ENCODE data around the gene TMEM117. TPM values are rescaled to one million over a fixed set of nuclear protein-coding genes. Genes with fewer than 3 reads are reported as not detected.

The TMEM117 gene
- total and polyA plus RNA-seq, 8 donors = 1.8 to 6.1 (median 4.0) TPM

DNA sequence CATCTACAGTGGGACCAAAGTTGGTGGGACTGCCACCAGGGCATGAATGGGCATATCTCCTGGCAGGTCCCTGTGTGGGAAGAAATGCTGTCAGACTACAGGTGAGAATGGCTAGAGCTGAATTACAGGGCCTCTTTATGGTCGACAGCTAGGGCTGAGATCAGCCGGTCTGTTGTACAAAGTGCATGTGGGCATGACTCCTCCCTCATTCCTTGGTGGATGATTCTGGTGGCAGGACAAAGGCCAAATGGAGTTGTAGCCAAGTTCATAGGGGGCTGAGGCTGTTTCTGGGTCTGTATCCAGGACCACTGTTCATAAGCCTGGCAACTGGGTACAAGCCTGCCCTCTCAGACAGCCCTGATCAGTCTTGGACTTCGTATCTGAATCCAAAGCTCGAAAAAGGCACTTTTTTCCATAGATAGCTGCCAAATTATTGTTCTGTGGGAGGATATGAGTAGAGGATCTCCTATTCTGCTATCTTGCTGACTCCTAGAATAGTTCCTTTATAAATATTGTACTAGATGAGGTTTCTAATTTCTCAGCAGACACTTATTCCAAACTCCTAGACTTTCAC, 460.8 kb downstream of the TMEM117 start:
- ATAC-seq = no peak
- DNase-seq = no peak
- Histone ChIP-seq H3K9me3 (no peaks in the 10 kb centered on the region), H3K36me3 (no peaks in the 10 kb centered on the region), H3K4me3 (no peak overlapping the region), H3K4me1 (no peaks in the 10 kb centered on the region), H3K27me3 (no peaks in the 10 kb centered on the region), H3K27ac (no peak overlapping the region)
- FAIRE-seq = no peak
- 81 to 85% methylated on average over 4 of the region's 4 CpGs for WGBS, 2 donors
- TF ChIP-seq, protein P1, sequence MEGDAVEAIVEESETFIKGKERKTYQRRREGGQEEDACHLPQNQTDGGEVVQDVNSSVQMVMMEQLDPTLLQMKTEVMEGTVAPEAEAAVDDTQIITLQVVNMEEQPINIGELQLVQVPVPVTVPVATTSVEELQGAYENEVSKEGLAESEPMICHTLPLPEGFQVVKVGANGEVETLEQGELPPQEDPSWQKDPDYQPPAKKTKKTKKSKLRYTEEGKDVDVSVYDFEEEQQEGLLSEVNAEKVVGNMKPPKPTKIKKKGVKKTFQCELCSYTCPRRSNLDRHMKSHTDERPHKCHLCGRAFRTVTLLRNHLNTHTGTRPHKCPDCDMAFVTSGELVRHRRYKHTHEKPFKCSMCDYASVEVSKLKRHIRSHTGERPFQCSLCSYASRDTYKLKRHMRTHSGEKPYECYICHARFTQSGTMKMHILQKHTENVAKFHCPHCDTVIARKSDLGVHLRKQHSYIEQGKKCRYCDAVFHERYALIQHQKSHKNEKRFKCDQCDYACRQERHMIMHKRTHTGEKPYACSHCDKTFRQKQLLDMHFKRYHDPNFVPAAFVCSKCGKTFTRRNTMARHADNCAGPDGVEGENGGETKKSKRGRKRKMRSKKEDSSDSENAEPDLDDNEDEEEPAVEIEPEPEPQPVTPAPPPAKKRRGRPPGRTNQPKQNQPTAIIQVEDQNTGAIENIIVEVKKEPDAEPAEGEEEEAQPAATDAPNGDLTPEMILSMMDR (IDR thresholded peaks at IDR 0.05) = no peak
- intact Hi-C loops (cut with DNase I) = no loop called here

DNA sequence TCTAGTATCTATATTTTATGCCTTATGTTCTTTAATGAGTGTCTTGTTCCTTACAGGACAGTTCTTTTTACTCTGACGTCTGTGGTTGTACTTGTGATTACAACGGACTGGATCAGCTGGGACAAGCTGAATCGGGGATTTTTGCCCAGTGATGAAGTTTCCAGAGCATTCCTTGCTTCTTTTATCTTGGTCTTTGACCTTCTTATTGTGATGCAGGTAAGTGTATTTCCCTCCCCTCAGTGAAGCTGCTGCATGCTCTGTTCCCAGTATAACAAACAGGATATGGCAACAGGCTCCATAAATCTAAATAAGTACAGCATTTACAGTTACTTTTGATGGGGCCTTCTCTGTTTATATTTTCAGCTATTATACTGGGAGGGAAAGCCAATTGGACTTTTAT, 463.6 kb downstream of the TMEM117 start:
- H3K27me3 ChIP-seq = no peaks in the 10 kb centered on the region
- DNase-seq (no peak), FAIRE-seq (no peak), ATAC-seq (no peak)
- H3K9me3 ChIP-seq = no peaks in the 10 kb centered on the region
- no peak overlapping the region for H3K27ac ChIP-seq
- TF ChIP-seq, protein P1 (IDR thresholded peaks at IDR 0.05) = no peak
- 82 to 84% methylated on average over 3 of the region's 3 CpGs for WGBS, 2 donors
- intact Hi-C loops (cut with DNase I) = no loop called here
- H3K4me1 ChIP-seq = no peaks in the 10 kb centered on the region
- no peak overlapping the region for H3K4me3 ChIP-seq
- H3K36me3 ChIP-seq = no peaks in the 10 kb centered on the region

GRCh38 chr12:44307506-44308168, 471.8 kb downstream of the TMEM117 start:
- TF ChIP-seq, protein P1 (IDR thresholded peaks at IDR 0.05) = no peak
- no peak for DNase-seq
- 91 to 92% methylated on average over 7 of the region's 7 CpGs for WGBS, 2 donors
- FAIRE-seq = no peak
- Histone ChIP-seq H3K9me3 (no peaks in the 10 kb centered on the region), H3K4me1 (no peaks in the 10 kb centered on the region), H3K27ac (no peak overlapping the region), H3K36me3 (no peaks in the 10 kb centered on the region), H3K27me3 (no peaks in the 10 kb centered on the region), H3K4me3 (no peak overlapping the region)
- intact Hi-C loops (cut with DNase I) = no loop called here
- ATAC-seq = no peak

DNA sequence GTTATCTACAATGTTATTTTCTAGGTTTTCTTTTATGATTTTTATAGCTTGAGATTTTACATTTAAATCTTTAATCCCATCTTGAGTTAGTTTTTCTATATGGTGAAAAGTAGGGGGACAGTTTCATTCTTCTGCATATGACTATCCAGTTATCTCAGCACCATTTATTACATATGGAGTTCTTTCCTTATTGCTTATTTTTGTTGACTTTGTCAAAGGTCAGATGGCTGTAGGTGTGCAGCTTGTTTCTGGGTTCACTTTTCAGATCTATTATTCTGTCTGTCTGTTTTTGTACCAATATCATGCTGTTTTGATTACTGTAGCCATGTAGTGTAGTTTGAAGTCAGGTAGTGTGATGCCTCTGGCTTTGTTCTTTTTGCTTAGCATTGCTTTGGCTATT, 477.3 kb downstream of the TMEM117 start:
- ATAC-seq = no peak
- H3K27me3 ChIP-seq = no peaks in the 10 kb centered on the region
- no peak overlapping the region for H3K27ac ChIP-seq
- no peaks in the 10 kb centered on the region for H3K4me1 ChIP-seq
- no peak overlapping the region for H3K4me3 ChIP-seq
- TF ChIP-seq, protein P1 (IDR thresholded peaks at IDR 0.05) = no peak
- DNase-seq = no peak
- no peak for FAIRE-seq
- no peaks in the 10 kb centered on the region for H3K9me3 ChIP-seq
- H3K36me3 ChIP-seq = no peaks in the 10 kb centered on the region
- intact Hi-C loops (cut with DNase I) = no loop called here

DNA sequence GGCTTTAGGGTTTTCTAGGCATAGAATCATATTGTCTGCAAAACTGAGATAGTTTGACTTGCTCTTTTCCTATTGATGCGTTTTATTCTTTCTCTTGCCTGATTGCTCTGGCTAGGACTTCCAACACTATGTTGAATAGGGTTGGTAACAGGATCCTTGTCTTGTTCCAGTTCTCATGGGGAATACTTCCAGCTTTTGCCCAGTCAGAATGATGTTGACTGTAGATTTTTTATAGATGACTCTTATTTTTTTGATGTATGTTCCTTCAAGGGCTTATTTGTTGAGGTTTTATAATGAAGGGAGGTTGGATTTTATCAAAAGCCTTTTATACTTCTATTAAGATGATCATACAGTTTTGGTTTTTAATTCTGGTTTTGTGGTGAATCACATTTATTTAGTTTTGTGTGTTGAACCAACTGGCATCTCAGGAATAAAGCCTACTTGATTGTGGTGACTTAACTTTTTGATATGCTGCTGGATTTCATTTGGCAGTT, 478.2 kb downstream of the TMEM117 start:
- Histone ChIP-seq H3K4me1 (no peaks in the 10 kb centered on the region), H3K27ac (no peak overlapping the region), H3K27me3 (no peaks in the 10 kb centered on the region), H3K4me3 (no peak overlapping the region), H3K9me3 (no peaks in the 10 kb centered on the region), H3K36me3 (no peaks in the 10 kb centered on the region)
- ATAC-seq (no peak), FAIRE-seq (no peak), DNase-seq (no peak)
- 91 to 94% methylated on average over 1 of the region's 1 CpG for WGBS, 2 donors
- TF ChIP-seq, protein P1 (IDR thresholded peaks at IDR 0.05) = no peak
- intact Hi-C loops (cut with DNase I) = no loop called here

All from pancreas (tissue), 10 donors.